Measurements from ENCODE around the gene B3GALNT2.

B3GALNT2 gene

GRCh38 chr1:235450886-235451483 lies 53.3 kb downstream of the B3GALNT2 start:
- no peak for DNase-seq (ENCODE audit: low read depth)

GRCh38 chr1:235450433-235450832 lies 53.8 kb downstream of the B3GALNT2 start:
- no peak for DNase-seq (ENCODE audit: low read depth)

GRCh38 chr1:235448616-235449015 lies 55.6 kb downstream of the B3GALNT2 start:
- no peak for DNase-seq (ENCODE audit: low read depth)

- no peak for DNase-seq (ENCODE audit: low read depth)
These were observed 61.3 kb downstream of the B3GALNT2 start for GRCh38 chr1:235442788-235443429.

GRCh38 chr1:235441159-235441685 lies 63.0 kb downstream of the B3GALNT2 start:
- no peak for DNase-seq (ENCODE audit: low read depth)

GRCh38 chr1:235434001-235434400 lies 70.3 kb downstream of the B3GALNT2 start:
- DNase-seq (ENCODE audit: low read depth): no peak

- no peak for DNase-seq (ENCODE audit: low read depth)
These were observed 73.3 kb downstream of the B3GALNT2 start for GRCh38 chr1:235430991-235431390.

GRCh38 chr1:235429143-235429542 lies 75.1 kb downstream of the B3GALNT2 start:
- DNase-seq (ENCODE audit: low read depth): no peak

- DNase-seq (ENCODE audit: low read depth): no peak
These were observed 76.8 kb downstream of the B3GALNT2 start for GRCh38 chr1:235427447-235427846.

GRCh38 chr1:235426680-235427079 lies 77.6 kb downstream of the B3GALNT2 start:
- DNase-seq (ENCODE audit: low read depth): no peak

GRCh38 chr1:235426143-235426542 lies 78.1 kb downstream of the B3GALNT2 start:
- DNase-seq (ENCODE audit: low read depth): no peak

- DNase-seq (ENCODE audit: low read depth): no peak
These were observed 78.9 kb downstream of the B3GALNT2 start for GRCh38 chr1:235425357-235425756.

GRCh38 chr1:235424092-235424491 lies 80.2 kb downstream of the B3GALNT2 start:
- DNase-seq (ENCODE audit: low read depth): no peak

- peak; percentile 5 for DNase-seq (ENCODE audit: low read depth)
These were observed 81.0 kb downstream of the B3GALNT2 start for GRCh38 chr1:235423214-235423652.

- DNase-seq (ENCODE audit: low read depth): no peak
These were observed 82.5 kb downstream of the B3GALNT2 start for GRCh38 chr1:235421751-235422150.

- peak; percentile 47 for DNase-seq (ENCODE audit: low read depth)
These were observed 87.1 kb downstream of the B3GALNT2 start for GRCh38 chr1:235417086-235417697.

- DNase-seq (ENCODE audit: low read depth): no peak
These were observed 87.6 kb downstream of the B3GALNT2 start for GRCh38 chr1:235416662-235417049.

GRCh38 chr1:235415008-235415904 lies 89.0 kb downstream of the B3GALNT2 start:
- peak; percentile 16 for DNase-seq (ENCODE audit: low read depth)

- no peak for DNase-seq (ENCODE audit: low read depth)
These were observed 92.5 kb downstream of the B3GALNT2 start for GRCh38 chr1:235411489-235412486.

- DNase-seq (ENCODE audit: low read depth): no peak
These were observed 93.8 kb downstream of the B3GALNT2 start for GRCh38 chr1:235410467-235410866.
